Smooth muscle cell of the brain vasculature (primary cell): ENCODE data around the gene CLTB.
"Not testable (repeated sequence)": the region's sequence is repeated elsewhere in the genome, so short reads cannot be mapped to it uniquely, and the experiment has no call there.

Source experiments
- DNase-seq: peaks from one replicate; pipeline ENCODE4 v3.0.0-alpha.2; 2012; ENCODE audit warnings: low read depth, low spot score

The CLTB gene

GRCh38 chr5:176415952-176416924 is at the start of gene CLTB:
Gene CLTB (minus strand): TSS chr5:176416539. CDS start chr5:176416363, 176 bp downstream.
- DNase-seq: peak; percentile 51

GRCh38 chr5:176463113-176463764 is 46.9 kb upstream of the CLTB start:
- DNase-seq: no peak

GRCh38 chr5:176461349-176461748 is 45.0 kb upstream of the CLTB start:
- DNase-seq: no peak

DNA sequence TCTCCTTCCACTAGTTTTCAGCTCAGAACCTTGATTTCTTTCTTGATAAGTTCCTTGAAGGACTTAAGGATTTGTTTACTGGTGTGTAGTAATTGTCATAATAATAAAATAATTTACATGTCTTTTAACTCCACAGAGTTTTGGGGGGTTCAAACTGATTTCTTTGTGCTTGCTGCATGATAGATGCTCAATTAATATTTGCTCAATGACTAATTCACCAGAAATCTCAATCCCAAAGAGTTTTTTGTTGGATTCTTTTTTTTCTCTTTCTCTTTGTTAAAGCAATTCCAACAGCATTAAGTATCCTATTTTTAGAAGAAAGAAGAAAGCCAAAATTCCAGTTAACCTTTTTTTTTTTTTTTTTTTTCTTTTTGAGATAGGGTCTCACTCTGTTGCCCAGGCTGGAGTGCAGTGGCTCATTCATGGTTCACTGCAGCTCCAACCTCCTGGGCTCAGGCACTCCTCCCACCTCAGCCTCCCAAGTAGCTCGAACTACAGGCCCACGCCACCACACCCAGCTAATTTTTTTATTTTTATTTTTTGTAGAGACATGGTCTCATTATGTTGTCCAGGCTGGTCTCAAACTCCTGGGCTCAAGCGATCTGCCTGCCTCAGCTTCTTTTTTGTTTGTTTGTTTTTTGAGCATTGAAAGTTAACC is 42.7 kb upstream of the CLTB start:
- no peak for DNase-seq

DNA sequence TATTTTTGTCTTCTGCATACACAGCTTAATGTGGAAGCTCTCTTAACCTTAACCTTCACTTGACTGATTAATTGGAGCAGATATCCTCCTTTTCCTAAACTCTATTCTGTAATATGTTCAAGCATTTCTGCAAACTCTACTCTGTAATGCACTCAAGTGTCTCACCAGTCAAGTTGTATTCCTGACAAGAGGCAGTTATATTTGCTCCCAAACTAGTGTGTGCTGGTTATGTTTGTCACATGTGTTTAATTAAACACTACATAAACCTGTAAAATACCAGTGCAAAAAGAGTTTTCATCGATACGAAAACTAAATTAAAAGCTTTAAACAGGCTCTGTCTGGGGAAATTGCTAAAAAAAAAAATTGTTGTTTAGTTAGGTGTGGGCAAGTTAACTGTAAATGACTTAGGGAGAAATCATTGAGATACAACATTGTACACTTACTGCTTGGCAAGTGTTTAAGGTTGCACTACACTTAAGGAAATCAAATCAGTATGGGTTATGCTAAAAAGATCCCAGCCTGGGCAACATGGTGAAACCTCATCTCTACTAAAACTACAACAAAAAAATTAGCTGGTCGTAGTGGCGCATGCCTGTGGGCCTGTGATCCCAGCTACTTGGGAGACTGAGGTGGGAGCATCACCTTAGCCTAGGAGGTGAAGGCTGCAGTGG is 38.5 kb upstream of the CLTB start:
- DNase-seq: no peak

DNA sequence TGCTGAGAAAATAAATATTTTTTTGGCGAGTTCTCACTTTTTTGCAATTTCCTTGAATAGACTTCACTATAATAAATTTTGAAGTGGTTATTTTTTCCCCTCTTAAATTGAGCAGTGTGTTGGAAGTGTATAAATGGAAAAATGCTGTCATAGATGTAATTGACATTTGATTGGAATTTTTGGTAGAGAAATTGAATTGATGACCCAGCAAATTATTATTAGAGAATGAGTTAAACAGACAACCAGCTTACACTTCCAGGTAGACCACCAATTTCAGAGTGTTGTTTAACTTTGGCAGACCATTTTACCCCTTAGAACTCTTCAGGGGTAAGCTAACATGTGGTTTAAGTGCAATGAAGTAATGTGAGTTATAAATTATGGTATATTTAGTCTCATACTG is 33.7 kb upstream of the CLTB start:
- DNase-seq: no peak

- peak; percentile 99 for DNase-seq
Observed at GRCh38 chr5:176447978-176448608, 31.8 kb upstream of the CLTB start, which contains the start of gene FAF2. Gene FAF2 (plus strand): TSS chr5:176448385. CDS start chr5:176448408, 23 bp downstream.

- DNase-seq: no peak
Observed at GRCh38 chr5:176447591-176447977, 31.2 kb upstream of the CLTB start.

- no peak for DNase-seq
Observed at GRCh38 chr5:176446884-176447590, 30.7 kb upstream of the CLTB start.

DNA sequence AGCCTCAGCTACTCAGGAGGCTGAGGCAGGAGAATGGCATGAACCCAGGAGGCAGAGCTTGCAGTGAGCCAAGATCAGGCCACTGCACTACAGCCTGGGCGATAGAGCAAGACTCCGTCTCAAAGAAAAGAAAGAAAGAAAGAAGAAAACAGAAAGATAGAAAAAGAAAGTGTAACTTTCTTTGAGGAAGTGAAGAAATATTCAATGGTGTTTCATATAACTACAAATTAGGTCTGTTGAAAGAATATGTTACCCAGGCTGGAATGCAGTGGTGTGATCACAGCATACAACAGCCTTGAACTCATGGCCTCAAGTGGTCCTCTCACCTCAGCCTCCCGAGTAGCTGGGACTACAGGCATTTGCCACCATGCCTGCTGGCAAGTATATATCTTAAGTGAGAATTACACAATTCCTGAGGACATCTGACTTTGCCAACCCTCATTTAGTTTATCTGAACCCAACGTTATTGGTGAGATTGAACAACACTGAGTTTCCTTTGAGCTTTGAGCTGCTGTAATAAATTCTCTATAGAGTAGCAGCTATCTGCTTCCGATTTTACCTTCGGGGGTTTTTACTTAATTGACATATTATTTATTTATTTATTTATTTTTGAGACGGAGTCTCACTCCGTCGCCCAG is 29.8 kb upstream of the CLTB start:
- no peak for DNase-seq

DNA sequence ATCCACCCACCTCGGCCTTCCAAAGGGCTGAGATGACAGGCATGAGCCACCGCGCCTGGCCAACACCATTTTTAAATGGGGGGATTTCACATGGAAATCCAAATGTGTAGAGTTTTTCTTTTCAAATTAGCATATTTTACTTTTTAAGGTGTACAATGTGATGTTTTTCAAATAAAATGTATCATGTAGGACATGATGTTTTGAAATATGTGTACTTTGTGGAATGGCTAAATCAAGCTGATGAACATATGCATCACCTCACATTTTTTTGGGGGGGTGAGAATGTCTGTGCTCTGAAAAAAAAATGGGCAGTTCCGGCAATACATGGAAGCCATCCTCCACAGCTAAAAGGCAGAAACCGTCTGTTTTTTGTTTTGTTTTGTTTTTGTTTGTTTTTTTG is 28.4 kb upstream of the CLTB start:
- DNase-seq: no peak

DNA sequence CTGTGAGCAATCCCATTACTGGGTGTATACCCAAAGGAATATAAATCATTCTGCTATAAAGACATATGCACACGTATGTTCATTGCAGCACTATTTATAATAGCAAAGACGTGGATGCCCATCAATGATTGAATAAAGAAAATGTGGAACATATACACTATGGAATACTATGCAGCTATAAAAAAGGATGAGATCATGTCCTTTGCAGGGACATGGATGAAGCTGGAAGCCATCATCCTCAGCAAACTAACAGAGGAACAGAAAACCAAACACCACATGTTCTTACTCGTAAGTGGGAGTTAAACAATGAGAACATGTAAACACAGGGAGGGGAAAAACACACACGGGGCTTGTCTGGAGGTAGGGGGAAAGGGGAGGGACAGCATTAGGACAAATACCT is 26.6 kb upstream of the CLTB start:
- DNase-seq: not testable (repeated sequence)

DNA sequence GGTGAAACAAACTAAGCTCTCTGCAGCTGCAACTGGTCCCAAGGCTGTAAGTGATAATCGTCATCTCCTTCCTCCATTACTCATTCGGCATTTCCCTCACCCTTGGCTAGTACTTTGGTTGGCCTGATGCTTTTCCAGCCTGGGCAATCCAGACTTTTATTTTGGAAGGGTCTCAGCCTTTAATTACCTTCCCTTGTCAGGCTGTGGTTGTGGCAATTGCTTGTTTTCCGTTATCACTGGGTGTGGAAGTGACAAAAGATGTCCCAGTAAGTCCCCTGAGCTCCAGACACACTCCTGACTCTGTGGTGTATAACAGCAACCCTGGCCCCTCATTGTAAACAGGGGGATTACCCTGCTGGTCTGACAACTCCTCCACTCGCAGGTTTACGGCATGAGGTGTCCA is 25.6 kb upstream of the CLTB start:
- DNase-seq: no peak

- DNase-seq: no peak
Observed at GRCh38 chr5:176440927-176441706, 24.8 kb upstream of the CLTB start.

DNA sequence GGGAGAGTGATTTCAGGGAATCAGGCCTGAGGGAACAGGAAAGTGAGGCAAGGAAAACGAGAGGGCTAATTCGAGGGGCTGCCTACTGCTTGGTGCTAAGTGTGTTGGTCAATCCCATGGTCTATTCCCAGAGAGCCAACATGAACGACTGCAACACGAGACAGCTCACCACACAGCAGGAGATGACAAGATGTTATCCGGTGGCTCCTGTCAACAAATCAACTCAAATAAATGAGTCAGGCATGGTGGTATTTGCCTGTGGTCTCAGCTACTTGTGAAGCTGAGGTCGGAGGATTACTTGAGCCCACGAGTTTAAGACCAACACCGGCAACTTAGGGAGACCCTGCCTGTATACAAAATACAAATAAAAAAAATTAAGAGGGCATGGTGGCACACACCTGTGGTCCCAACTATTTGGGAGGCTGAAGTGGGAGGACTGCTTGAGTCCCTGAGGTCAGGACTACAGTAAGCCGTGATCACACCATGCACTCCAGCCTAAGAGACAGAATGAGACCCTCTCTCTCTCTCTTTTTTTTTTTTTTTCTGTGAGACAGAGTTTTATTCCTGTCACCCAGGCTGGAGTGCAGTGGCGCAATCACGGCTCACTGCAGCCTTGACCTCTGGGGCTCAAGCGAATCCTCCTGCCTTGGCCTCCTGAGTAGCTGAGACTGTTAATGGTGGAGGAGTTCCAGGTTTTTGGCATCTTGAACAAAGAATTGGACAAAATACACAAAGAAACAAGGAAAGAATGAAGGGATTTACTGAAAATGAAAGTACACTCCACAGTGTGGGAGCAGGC is 22.8 kb upstream of the CLTB start:
- peak; percentile 59 for DNase-seq

DNA sequence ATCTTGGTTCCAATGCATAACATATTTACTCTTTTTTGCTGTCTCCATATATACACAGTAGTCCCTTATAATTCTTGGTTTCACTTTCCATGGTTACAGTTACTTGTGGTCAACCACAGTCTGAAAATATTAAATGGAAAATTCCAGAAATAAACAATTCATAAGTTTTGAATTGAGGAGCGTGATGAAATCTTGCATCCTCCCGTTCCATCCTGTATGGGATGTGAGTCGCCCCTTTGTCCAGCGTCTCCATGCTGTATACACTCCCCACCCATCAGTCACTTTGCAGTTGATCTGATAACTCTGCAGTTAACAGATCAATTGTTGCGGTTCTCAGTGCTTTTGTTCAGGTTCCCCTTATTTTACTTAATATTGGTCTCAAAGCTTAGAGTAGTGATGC is 20.3 kb upstream of the CLTB start:
- no peak for DNase-seq

DNA sequence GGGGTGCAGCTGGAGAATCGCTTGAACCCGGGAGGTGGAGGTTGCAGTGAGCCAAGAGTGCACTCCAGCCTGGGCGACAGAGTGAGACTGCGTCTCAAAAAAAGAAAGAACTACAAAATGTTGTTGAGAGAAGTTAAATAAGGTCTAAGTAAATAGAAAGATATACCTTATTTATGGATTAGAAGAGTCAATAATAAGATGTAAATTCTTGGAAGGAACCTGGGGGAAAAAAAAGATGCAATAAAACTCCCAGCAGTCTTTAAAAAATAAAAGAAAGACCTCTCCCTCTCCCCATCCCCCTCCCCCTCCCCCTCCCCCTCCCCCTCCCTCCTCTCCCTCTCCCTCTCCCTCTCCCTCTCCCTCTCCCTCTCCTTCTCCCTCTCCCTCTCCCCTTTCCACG is 16.4 kb upstream of the CLTB start:
- DNase-seq: no peak

DNA sequence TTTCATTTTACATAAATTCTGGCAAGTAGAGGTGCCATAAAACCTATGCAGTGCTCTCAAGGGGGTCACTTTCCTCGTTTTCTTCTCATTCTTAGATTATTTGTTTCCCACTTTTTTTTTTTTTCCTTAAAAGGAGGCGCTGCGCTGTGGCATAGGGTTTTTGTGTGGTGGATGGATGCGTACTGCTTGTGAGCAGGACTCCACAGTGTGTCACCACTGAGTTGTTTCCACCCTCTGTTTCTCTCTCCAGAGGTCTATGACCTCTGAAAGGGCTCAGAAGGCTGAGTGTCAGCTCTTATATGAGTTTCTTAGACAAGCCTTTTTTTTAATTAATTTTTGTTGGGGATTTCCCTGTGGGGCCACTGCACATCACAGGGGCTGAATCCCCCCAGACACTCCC is 13.6 kb upstream of the CLTB start:
- no peak for DNase-seq

DNA sequence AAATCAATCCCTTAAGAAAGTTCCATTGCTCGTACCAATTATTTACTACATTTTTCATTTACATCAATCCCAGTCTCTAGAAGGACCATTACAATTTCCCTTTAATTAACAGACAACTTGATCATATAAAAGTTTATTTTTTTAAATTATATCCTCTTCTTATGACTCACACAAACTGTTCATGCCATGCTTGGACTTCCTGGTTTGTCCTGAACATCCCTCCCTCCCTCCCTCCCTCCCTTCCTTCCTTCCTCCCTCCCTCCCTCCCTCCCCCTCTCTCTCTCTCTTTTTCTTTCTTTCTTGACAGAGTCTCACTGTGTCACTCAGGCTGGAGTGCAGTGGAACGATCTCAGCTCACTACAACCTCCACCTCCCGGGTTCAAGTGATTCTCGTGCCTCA is 11.6 kb upstream of the CLTB start:
- DNase-seq: no peak
